Measurements from ENCODE around the gene HACD2.
"Not testable (repeated sequence)": the region's sequence is repeated elsewhere in the genome, so short reads cannot be mapped to it uniquely, and the experiment has no call there.

HACD2 gene

DNA sequence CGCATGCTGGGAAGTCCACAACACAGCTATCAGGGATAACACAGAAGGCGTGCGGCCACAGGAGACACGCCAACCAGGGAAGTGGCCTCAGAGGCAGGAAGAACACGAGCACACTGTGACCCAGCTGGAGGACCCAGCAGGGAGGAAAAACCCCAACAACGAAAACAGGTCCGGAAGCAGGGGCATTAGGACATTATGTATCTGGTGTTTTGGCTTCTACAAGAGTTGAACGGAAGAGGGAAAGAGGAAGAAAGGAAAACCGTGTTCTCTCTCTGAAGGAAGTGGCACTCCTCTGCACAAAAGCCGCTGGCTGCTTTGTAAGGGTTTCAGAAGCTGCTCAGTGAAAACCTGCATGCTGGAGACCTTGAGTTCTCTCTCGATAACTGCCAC, 61.8 kb downstream of the HACD2 start:
- no peak for DNase-seq (ENCODE audit: low spot score)

DNA sequence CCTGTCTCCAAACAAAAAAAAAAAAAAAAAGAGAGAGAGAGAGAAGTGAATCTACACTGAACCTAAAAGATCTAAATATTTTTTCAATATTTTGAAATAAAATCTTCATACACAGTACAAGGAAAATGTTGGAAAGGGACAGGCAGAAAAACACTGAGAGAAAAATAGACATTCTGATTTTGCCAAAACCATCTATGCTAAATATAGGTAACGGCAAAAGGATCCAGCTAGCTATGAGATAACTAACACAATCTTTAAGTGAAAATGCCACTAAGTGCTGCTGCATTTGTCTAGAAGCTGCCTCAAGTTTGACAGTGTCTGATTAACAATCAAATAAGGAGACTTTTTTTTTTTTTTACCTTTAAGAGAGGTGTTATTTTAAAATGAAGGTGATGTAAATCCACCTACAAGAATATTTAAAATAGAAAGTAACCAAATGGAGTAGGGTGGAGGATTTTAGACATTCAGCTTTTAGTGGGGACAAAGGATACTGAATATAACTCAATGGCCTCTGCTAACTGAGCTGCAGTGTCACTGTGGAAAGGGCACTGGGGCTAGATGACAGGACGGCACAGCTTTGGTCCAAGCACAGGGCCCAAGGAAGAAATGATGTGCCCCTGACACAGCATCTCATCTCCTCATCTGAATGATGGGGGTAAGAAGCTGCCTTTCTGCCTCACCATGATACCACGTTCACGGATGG, 62.4 kb downstream of the HACD2 start:
- DNase-seq (ENCODE audit: low spot score) = no peak

DNA sequence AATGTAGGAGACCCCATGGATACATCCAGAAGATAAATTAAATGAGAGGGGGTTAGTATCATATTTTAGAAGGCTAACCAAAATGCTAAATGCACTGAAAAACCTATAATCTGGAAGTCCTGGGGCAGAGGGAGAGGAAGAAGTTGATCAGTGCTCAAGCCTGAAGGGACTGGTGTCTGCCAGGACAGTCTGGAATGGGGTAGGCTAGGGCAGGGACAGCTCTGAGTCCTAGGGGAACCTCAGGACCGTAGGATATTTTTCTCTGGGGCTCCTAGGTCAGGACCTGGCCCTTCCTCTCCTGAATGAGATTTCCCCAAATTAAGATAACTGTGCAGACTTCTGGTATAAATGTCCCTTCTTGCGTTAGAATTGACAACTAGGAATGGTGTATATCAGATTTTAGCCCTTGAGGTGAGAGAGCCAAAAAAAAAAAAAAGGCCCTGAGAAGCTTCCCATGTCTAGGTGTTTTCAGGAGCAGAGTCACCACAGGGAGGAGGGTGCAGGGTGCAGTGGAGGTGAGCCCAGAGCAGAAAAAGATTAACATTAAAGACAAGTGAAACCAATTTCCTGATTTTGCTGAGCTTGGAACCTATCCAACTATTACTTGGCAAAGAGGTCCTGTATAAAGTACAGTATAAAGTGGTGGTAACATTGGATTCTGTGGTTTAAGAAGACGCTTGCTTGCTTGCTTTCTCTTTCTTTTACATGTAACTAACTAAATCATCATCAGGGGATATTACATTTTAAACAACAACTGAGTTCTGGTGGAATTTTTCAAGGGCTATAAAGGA, 63.5 kb downstream of the HACD2 start:
- DNase-seq (ENCODE audit: low spot score) = no peak

DNA sequence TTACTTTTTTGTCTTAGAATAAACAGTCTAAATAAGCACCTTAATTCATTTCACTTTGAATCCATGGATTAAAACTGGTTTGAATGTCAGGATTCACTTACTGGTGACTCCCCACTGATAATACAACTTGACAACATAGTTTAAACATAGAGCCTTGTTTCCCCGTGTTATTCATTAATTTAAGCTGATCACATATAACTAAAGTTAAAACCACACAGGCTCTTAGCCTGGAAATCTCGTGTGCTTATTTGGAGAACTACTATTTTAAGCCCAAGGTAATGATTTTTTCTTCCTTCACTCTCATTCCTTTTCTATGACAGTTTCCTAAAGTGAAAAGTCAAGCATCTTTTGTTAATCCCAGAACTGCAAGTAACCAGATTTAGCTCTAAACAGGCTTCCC, 64.2 kb downstream of the HACD2 start:
- no peak for DNase-seq (ENCODE audit: low spot score)

DNA sequence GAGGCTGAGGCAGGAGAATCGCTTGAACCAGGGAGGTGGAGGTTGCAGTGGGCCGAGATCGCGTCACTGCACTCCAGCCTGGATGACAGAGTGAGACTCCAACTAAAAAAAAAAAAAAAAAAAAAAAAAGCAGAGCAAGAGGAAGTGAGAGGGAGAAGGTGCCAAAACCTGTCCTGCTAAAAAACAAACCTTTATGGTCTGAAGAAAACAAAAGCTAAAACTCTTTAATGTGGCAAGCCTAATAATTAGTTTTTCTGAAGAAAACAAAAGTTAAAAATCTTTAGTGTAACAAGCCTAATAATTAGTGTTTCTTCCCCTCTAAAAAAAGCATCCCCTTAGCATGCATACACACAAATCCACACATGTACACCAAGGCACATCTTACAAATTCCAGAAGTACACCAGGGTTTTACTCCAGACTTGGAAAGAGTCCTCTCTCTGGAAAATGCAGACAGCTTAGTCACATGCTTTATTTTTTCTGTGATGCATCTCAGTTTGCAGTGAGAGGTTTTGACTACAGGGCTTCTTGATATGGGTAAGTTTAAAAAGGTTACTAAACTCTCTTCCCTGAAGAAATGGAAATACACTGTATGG, 65.9 kb downstream of the HACD2 start:
- no peak for DNase-seq (ENCODE audit: low spot score)

DNA sequence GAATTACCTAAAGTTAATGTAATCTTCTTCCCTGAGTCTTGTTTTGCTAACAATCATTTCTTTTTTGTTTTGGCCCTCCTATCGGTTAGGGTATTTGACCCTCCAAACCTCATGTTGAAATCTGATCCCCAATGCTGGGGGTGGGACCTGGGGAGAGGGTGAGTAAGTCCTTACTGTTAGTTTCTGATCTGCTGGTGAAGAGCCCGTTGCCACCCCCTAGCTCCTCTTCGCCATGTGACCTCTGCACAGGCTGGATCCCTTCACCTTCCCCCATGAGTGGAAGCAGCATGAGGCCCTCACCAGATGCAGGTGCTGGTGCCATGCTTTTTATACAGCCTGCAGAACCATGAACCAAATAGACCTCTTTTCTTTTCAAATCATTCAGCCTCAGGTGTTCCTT, 73.1 kb downstream of the HACD2 start:
- no peak for DNase-seq (ENCODE audit: low spot score)

DNA sequence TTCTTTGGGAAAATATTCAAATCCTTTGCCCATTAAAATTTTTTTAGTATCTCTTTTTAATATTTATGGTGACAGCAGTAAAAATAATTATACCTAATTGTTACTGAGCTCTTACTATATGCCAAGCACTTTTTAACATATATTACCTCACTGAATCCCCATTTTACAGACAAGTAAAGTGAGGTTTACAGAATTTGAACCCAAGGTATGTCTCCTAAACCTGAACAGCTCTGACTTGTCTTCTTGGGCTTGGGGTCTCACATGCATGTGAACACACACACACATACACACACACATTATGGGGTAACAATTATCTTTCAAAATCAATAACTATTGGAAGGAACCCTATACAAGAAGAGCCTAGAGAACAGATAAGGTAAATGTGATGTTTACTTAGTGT, 73.8 kb downstream of the HACD2 start:
- no peak for DNase-seq (ENCODE audit: low spot score)

DNA sequence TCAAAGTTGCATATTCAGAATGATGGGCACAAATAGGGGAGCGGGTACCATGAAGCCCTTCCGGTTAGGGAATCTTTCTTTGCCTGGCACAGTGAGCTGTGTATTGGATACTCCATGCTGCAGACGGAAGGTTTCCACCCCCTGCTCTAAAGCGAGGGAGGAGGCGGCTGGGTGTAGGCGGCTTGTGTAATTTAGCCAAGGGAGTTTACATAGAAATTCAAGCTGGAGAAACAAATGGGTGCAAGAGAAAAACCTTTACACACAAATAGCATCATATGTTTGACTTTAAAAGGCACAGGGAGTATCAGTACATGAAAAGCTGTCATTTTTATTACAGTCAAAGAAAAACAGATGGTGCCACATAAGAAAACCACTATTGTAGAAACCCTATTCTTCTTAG, 76.7 kb downstream of the HACD2 start:
- no peak for DNase-seq (ENCODE audit: low spot score)

DNA sequence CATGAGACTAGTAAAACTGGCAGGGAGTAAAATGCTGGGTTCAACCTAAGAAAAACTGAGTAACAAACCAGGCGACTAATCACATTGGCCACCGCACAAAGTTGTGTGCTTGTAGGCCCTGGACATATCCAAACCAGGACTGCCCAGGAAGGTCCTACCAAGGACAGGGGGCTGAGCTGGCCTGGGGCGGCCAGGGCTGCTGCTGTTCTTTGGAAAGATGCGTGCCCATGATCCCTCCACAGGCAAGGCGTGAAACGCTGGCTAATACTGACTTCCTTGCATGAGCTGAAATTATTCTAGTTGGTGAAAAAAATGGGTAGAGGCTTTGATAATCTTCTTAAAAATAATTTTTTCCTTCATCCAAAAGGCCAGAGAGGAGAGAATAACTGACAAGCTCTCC, 79.0 kb downstream of the HACD2 start:
- no peak for DNase-seq (ENCODE audit: low spot score)

DNA sequence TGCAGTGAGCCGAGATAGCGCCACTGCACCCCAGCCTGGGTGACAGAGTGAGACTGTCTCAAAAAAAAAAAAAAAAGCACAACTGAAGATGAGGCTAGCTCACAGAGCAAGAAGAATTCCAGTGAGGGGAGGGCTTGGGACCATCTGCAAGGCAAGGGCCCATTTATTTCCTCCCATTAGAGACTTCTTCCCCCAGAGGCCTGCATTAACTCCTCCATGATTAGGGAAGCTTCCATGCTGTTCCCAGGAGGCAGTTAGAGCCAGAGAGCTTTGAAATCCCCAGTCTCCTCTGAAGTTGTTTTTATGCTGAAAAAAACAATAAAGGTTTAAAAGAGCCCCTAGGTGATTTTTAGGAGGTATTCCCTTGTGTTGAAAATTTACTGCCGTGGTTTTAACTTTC, 81.7 kb downstream of the HACD2 start:
- no peak for DNase-seq (ENCODE audit: low spot score)

DNA sequence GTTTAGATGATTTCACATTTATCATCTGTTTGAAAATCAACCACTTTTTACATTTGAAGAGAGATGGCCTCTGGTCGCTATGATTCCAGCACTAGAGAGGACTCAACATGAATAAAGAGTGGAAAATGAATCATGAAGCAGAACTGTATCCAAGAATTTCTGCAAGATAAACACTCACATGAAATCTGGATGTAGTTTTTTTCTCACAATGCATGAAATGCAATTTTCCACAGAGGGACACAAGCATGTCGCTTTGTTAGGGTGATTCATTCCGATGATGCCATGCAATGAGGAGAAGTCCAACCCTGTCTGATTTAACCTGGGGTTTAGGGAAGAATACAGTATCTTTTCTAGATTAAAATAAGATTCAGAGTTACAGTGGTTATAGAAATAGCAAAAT, 85.5 kb downstream of the HACD2 start:
- DNase-seq (ENCODE audit: low spot score) = no peak

DNA sequence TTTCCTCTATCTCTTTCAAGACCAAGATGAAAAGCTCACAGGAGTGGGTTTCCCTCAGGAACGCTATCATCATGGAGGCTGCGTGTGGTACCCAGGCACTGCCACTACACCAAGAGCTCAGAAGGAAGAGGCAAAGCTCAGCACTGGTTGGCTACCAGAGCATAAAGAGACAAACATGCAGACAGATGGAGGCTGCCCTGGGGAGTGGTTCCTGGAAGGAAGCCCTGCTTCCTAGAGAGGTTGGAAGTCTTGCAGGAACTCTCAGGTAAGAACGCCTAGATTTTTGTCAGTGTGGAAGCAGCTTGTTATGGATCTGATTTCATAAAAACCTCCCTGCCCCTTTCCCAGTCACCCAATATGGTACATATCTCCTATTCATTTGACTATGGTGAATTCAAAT, 86.1 kb downstream of the HACD2 start:
- no peak for DNase-seq (ENCODE audit: low spot score)

DNA sequence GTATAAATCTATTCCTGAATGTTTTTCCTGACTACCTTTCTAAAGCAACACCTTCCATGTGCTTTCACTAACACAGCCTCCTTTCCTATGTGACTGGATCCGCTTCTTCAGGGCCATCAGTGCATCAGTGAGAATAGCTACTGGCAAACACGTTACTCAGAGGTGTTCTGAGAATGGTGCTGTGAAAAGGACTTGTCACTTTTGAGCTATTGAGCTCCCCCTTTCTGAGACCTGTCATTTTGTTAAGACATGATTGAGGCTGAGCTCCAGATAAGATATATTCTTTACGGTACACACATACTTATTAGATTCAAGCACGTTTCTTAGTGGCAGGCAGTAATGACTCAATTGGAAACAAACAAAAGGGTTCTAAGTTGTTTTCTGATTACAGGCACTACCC, 90.9 kb downstream of the HACD2 start:
- DNase-seq (ENCODE audit: low spot score) = no peak

DNA sequence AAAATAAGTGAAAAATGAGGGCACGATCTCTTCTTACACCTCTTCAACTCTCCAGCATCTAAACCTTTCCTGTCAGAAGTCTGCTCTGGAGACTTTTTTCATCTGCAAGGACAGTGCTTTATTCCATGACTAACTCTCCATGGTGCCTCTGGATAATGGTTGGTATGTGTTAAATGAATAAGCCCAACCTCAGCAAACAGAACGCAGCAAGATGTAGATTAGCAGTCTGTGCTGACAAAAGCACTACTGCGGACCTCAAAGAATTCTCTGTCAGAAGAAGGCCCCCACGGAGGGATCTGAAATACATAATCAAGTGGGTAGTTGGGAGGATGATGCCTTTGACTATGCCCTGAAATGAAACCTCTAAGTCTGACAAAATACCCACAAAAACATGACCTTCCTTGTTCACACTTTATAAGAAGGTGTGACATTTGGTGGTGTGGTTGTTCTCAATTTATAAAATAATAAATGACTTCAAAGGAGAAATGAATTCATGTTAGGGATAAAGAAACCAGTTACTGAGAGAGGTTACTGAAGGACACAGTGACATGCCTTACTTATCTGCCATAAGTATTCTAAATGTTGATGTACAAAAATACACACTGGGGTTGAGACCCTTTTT, 92.8 kb downstream of the HACD2 start:
- DNase-seq (ENCODE audit: low spot score) = no peak

DNA sequence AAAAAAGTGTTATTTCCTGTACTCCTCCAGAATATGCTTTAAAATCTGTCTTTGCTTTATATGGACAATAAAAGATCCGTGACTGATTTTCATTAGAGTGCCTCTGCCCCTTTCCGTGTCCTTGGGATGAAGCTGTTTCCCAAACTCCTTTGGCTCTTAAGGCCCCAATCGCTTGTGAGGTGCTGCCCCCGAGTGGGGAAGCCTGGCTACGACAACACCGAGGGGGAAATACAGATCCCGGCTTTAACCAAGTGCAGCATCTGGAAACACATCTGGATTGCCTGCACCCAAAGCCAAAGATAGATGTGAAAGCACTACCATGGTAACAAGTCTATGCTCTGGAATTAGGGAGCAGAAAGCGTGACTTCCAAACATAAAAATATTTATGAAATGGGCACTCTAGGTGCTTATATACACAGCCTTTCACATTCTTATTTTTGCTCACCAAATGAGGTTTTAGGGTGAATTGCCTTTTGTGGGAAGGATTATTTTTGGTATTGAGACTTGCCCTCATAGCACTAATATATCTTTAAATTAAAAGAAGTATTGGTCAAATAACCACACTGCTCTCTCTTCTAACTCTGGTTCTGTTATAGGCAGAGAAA, 95.4 kb downstream of the HACD2 start:
- peak; percentile 84 for DNase-seq (ENCODE audit: low spot score)

DNA sequence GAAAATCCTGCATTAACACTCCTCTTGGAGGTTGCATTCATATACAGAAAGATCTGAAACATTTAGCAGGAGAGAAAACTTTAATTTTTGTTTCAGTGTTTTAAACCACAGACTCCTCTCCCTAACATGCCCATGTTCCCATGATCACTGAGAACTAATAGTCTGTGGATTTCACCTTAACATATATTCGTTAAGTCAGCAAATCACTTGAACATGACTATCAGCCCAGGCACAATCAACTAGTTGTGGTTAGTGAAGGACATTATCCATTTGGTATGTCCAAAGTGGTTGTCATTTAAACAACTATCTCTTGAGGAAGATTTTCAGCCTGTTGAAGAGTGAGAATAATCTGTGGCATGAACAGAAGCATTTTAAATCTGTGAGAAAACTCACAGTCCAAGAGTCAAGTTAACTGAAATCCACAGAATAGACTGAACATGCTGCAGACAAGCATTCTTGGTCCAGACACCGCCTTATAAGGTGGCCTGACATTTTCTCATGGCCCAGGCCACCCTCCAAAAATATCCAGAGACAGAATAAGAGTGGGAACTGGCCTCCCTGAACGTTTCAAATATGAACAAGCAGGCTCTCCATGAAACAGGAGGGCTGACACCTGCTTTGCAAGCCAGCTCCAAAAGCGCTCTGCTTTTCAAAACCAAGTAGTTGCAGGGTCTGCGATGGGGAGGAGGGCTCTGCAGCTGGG, 96.1 kb downstream of the HACD2 start:
- DNase-seq (ENCODE audit: low spot score) = no peak

DNA sequence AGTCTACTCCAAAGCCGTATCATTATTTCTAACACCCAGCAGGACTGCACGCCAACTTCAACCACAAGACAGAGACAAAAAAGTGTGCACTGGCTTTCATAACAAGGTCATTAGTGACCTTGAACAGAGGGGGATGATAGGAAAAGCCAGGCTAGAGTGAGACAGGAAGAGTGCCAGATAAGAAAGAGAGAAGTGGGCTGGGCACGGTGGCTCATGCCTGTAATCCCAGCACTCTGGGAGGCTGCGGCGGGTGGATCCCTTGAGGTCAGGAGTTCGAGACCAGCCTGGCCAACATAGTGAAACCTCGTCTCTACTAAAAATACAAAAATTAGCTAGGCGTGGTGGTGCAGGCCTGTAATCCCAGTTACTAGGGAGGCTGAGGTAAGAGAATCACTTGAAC, 97.8 kb downstream of the HACD2 start:
- not testable (repeated sequence) for DNase-seq (ENCODE audit: low spot score)

DNA sequence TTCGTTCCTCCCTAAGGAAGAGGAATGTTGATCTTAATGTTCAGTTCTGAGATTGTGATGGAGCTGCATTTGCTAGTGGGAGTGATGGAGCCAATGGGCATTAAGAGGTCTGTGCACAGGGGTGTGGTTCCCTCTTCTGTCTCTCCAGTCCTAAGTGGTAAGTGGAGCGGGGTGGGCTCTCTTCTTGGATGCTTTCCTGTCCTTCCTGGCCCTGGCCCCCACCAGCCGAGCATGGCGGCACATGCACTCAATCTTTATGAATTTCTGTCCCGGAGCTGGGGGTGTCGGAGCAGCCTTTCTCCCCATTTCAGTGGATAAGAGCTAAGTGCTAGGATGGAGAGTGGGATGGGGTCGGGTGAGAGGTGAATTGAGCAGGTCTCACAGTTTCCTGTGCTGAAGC, 98.4 kb downstream of the HACD2 start:
- DNase-seq (ENCODE audit: low spot score) = no peak

DNA sequence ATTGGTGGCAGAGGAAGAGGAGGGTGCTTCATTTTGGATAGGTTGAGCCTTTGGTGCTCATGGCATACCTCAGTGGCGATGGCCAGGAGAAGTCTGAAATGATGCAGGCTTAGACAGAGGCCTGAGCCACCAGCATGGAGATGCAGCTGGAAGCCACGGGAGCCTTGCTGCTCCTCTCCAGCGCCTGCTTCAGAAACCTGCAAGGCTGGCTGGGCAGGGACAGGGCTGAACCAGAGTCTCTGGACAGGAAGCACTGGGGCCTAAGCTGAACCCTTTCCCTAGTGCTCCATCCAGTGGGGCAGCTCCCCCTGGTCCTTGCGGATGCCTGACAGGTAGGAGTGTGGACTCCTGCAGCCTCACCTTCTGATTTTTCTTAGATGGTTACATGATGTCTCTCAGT, 99.3 kb downstream of the HACD2 start:
- no peak for DNase-seq (ENCODE audit: low spot score)

DNA sequence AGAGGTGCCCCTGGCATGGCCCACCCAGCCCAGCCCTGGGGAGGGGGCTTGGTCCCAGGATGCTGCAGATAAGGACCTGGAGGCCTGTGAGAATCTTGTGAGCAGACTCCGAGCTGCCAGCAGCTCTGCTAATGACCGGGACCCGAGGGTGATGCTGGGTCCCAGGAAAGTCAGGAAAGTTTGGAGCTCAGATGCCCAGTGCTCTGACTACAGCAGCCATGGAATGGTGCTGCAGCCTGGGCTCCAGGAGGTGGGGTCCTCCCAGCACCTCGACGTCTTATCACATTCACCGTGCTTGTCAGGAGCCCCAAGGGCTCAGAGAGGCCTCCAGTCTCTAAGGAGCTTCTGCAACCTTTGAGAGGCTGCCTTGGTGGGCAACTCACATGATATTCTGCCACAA, 101.7 kb downstream of the HACD2 start:
- no peak for DNase-seq (ENCODE audit: low spot score)

DNA sequence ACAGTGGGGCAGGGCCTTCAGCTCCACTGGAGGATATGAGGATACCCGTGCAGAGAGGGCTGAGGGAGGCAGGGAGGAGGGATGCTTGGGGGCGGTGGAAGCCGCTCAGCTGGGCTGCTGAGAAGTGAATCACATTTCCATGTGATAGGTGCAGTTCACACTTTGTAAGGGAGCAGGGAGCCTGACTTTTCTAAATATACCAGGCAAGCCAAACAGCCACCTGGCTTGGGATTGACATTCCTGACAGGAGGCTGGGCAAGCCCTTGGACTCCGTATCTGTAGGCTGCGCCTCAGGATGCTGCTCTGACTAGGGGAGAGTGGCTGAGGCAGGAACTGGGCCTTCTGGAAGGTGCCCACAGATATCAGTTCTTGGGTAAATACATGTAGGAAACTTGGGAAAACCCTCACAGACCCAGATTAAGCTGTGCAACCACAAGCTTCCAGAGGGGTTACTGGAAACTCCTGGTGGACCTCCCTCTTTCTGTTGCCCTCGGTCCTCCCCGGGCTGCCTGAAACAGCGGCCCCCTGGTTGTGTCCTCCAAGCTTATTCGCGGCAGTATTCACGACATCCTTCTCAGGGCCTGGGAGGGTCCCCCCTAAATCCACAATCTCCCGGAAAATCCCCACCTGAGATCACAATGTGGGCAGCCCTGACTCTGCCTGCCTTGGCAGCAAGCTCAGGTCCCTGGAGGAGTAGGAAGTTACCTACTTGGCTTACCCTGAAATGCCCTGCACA, 103.0 kb downstream of the HACD2 start:
- no peak for DNase-seq (ENCODE audit: low spot score)
